COLO668 (cell line): ENCODE measurements around the gene TEAD4.

Experiments used
- DNase-seq: peaks from one replicate; lab custom pipeline; 2025; ENCODE audit not compliant: unreplicated experiment; lab: John Stamatoyannopoulos, UW

TEAD4 gene

DNA sequence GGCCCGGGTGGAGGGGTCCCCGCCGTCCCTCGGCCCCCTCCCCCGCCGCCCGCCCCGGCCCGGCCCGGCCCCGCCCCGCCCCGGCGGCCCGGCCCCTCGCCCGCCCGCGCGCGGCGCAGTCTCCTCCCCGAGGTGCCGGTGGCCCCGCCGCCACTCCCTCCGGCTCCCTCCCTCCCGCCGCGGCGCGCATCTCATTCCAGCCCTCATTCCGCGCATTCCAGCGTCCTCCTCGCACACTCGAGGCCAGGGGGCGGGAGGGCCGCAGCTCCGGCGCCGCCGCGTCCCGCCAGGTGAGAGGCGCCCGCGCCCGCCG, at the start of gene TEAD4:
TEAD4 (plus strand) TSS at position 206 of the 313 bp plus-strand sequence.
- DNase-seq: peak; percentile 75

DNA sequence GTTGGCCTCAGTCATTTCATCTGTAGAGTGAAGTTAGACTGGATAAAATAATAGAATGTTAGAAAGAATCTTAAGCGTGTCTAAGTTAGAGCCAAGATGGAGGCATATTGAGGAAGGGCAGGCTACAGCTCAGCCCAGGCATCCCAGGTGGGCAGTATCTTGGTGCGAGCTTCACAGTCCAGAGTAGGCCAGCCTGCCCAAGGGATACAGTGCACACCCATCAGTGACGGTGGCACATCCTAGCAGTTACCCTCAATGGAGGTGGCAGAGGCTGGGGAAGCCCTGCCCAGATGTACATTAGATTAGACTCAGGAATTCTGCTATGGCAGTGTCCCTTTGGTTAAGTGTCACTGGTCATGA, 47.0 kb upstream of the TEAD4 start:
- no peak for DNase-seq

DNA sequence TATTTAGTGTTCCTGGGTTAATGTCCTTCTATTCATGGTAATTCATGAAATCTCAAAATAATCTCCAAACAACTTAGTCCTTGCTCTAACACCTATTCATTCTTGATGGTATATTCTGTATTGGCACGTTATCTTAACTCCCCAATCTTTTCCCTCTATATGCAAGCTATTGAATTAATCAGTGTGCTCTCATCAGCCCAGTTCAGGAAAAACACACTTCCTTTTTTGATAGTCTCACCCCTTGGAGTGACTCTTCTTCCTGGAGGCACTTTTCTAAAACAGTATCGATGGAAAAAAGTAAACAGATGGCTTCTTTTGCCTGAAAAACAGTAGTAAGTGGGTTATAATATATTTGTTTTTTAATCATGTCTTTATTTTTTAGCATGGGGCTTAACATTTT, 39.9 kb upstream of the TEAD4 start:
- DNase-seq: no peak

DNA sequence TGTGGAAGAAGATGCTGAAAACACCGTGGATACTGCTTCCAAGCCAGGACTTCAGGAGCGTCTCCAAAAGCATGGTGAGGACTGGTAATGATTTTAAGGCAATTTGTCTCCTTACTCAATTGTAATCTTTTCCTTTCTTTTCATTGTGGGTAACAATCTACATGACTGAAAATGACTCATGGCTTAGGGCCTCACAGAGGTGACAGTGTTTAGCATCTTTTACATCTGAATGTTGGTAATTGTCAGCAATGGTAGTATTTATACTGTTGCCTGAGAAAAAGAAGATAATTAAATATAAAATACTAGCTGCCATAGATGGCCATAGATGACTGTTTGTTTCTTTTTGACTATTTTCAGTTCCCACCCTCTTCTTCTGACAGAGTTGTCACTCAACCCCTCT, 36.9 kb upstream of the TEAD4 start:
- DNase-seq: no peak

DNA sequence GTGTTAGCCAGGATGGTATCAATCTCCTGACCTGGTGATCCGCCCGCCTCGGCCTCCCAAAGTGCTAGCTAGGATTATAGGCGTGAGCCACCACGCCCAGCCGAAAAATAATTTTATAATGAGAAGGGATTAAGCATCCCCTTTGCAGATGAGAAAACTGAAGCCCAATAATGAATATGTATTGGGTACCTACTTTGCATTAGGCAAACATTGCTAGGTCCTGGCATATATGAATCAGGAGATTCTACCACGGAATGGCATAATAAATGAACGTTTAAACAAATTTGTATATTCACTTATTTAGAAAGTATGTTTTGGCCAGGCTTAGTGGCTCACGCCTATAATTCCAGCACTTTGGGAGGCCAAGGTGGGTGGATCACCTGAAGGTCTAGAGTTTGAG, 36.1 kb upstream of the TEAD4 start:
- DNase-seq: no peak

DNA sequence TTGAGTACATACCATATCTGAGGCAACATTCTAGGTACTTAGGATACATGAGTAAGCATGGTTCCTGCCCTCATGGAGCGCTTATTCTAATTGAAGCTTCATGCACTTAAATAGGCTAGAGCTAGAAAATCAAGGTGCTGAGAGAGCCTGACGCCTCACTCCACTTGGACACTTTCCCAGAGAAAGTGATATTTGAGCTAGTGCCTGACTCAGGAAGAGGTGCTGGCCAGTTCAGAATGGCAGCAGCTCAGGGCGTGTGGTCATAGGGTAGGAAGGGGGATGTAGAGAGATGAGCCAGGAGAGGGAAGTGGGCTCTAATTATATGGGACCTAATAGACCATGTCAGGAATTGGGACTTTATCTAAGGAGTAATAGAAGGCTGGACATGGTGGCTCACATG, 35.2 kb upstream of the TEAD4 start:
- DNase-seq: no peak

DNA sequence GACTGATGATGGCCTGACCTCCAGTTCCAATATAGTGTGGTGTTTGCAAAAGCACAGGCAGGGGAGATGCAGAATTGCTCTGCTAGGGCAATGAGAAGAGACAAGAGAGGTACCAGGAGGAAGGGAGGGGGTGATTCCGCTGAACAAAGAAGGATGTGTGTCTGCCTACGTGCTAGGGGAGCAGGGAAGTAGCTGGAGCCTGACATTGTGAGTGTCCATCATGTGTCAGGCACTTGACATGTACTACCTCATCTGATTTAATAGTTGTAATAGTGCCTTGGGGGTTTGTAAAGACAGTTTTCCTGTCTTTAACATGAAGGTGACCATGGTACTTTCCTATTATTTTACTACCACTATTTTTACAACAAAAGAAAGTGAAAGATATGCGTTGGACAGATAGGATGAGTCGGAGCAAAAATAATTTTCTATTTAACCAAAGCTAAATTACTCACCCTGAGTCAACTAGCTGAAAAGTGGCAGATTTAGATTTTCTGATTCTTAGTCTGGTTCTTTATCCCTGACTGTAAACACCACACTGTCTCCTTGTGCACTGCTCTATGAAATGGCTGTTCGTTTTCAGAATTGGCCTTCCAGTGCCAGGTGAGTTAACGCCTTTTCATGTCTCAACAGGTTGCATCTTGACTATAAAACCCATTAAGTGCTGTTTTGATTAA, 33.7 kb upstream of the TEAD4 start:
- no peak for DNase-seq

DNA sequence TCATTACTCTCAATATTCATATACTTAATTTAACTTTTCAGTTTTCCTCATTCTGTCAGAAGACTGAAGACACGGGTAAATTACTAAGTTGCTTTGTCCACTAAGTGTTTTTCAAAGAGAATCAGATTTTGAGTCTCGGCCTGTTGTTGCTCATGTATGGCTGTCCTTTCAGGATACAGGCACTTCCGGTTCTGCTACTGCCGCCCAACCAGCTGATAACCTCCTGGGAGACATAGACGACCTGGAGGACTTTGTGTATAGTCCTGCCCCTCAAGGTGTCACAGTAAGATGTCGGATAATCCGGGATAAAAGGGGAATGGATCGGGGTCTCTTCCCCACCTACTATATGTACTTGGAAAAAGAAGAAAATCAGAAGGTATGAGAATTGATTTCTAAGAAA, 28.3 kb upstream of the TEAD4 start:
- no peak for DNase-seq

DNA sequence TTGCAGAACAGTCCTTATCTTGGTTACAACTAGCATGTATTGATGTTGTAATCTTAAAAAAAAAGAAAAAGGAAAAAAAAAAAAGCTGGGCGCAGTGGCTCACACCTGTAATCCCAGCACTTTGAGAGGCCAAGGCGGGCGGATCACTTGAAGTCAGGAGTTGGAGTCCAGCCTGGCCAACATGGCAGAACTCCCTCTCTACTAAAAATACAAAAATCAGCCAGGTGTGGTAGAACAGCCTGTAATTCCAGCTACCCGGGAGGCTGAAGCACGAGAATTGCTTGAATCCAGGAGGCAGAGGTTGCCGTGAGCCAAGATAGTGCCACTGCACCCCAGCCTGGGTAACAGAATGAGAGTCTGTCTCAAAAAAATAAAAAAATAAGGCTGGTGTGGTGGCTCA, 25.6 kb upstream of the TEAD4 start:
- DNase-seq: no peak

DNA sequence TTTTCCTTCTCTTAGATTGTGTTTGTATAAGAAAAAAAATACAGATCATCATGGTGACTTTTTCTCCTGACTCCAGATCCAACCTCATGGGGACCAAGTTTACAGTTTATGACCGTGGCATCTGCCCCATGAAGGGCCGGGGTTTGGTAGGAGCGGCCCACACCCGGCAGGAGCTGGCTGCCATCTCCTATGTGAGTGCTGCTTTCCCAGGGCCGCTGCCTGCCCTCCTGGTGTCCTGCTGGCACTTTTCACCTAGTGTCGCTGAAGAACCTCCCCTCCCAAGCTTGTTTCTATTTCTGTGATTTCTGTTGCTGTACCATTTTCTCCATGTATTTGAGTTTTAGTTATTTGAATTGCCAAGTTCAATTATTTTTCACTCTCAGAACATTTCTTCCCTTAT, 24.8 kb upstream of the TEAD4 start:
- no peak for DNase-seq

DNA sequence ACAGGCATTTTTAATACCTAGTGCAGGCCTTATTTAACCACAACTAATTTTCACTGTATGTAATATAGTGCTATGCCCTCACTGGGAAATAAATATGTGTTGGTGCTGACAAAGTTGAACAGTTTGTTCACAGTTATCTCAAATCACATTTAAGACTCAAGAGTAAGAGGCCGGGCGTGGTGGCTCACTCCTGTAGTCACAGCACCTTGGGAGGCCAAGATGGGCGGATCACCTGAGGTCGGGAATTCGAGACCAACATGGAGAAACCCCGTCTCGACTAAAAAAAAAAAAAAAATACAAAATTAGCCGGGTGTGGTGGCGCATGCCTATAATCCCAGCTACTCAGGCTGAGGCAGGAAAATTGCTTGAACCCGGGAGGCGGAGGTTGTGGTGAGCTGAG, 22.9 kb upstream of the TEAD4 start:
- no peak for DNase-seq

DNA sequence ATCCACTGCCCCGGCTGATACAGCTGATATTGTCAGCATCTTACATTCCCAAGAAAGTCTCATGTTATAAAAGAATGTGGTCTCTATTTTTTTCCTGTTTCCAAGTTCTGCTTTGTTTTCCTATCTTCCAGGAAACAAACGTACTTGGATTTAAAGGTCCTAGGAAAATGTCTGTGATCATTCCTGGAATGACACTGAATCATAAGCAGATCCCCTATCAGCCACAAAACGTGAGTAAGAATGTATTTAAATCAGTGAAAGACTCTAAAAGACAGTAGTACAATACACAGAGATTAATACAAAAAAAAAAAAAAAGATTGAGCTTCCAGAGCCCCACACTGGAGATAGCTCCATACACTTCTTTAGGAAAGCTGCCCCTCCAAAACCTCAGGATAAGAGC, 21.7 kb upstream of the TEAD4 start:
- DNase-seq: no peak

DNA sequence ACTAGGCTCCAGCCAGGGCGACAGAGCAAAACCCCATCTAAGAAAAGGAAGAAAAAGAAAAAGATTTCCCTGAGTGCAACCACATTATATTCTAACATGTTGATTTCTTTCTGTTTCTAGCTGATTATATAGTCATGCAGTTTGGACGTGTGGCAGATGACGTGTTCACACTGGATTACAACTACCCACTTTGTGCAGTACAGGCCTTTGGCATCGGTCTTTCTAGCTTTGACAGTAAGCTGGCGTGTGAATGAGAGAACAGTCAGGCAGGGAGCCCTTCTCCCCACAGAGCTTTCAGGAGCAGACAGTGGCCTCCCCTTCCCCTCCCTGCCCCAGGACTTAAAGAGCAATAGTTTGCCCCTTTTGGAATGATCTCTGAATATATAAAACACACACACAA, 20.0 kb upstream of the TEAD4 start:
- DNase-seq: no peak

DNA sequence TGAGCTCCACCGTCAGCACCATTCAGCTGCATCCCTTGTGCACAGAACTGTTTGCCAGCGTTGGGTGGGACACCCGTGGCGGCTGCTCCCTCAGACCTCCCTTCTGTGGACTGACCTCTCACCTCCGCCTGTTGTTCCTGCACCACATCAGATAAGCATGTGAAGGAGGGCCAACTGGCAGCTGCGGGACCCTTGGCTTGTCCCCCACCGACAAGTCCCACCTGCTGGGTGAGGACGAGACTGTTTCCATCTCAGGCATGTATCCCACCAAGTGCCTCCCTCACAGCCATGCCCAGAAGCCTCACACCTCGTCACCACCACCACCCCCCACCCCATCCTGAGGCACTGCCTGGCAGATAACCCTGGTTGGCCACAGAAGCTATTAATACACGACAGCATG, 18.6 kb upstream of the TEAD4 start:
- DNase-seq: no peak

DNA sequence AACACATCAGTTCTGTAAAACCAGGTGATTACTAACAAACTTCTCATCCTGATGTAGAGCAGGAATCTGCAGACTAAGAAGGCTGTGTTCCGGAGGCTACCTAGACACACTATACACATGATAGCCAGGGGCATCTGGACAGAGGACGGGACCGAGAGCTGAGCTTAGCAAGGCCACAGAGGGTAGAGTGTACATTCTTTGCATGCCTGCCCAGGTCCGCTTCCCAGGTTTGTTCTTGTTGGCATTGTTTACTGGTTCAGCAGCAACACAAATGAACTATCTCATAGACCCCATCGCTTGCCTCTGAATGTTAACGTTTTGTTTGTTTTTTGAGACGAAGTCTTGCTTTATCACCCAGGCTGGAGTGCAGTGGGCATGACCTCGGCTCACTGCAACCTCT, 17.7 kb upstream of the TEAD4 start:
- DNase-seq: no peak

DNA sequence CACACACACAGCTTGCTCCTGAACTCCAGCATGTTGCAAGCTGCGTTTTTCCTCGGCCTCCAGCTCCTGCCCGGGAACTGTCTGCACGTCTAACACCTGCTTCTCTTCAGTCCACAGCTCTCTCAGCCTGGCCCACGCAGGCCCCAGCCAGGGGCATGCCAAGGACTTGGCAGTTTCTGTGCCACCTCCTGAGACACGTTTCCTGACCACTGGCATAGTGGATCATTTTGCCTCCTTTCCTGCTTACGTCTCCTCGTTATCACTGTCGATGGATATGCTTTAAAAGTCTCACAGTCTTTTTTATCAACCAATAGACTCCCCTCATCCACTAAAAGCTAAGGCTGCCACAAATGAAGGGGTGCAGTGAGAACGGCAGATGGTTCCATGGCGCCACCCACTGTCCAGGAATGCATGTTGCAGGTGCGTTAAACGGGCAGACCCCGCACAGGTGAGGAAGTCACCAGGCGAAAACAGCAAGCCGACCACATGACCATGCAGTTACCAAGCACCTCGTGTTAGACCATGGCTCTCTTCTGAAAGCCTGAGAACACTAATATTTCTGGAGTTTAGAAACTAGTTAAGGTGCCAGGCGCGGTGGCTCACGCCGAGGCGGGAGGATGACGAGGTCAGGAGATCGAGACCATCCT, 14.7 kb upstream of the TEAD4 start:
- DNase-seq: peak; percentile 34

DNA sequence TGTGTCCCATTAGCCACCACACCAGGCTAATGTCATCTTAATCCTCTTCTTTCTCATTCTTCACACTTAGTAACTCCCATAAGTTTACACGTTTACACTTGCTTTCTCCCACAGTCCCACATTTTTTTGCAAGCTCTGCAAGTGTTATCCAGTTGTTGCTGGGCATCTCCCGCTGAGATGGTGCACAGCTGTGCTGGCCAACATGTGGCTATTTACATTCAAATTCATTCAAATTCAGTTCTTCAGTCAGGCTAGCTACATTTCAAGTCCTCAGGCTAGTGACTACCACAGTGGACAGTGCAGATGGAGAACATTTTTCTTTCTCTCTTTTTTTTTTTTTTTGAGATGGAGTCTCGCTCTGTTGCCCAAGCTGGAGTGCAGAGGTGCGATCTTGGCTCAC, 9.8 kb upstream of the TEAD4 start:
- no peak for DNase-seq

DNA sequence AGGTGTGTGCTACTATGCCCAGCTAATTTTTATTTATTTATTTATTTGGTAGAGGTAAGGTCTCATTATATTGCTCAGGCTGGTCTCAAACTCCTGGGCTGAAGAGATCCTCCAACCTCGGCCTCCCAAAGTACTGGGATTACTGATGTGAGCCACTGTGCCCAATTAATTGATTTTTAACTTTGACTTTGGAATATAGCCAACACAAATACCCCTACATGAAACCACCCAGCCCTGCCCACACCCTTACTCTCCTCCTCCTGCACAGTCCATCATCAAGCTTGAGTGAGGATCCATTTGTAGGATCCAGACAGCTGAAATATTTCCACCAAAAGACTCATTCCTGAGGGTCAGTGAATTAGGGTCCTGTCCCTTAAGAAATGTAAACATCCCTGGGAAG, 3.3 kb upstream of the TEAD4 start:
- no peak for DNase-seq

DNA sequence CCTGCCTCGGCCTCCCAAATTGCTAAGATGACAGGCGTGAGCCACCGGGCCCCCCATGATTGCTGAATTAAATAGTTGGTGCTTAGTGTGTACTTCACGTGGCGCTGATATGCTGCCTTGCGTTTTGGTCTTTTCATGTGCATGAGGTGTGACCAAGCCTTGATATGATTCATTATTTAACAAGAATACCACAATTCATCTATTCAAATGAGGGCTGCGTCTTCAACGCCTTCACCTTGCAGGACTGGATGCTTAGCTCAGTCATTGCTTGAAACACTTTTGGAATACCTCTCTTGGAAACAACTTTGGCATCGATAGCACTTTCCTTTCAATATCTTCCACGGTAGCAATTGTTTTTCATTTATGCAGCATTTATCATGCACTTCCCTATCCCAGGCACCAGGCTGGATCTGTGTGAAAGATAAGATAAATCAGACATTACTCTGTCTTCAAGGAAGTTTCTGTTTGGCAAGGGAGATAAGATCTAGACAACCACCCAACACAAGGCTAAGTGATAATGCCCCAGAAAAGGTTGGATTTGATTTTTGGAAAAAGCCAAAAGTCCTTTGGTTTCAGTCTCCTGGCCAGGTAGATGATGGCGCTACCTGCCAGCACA, 1.3 kb upstream of the TEAD4 start:
- no peak for DNase-seq

DNA sequence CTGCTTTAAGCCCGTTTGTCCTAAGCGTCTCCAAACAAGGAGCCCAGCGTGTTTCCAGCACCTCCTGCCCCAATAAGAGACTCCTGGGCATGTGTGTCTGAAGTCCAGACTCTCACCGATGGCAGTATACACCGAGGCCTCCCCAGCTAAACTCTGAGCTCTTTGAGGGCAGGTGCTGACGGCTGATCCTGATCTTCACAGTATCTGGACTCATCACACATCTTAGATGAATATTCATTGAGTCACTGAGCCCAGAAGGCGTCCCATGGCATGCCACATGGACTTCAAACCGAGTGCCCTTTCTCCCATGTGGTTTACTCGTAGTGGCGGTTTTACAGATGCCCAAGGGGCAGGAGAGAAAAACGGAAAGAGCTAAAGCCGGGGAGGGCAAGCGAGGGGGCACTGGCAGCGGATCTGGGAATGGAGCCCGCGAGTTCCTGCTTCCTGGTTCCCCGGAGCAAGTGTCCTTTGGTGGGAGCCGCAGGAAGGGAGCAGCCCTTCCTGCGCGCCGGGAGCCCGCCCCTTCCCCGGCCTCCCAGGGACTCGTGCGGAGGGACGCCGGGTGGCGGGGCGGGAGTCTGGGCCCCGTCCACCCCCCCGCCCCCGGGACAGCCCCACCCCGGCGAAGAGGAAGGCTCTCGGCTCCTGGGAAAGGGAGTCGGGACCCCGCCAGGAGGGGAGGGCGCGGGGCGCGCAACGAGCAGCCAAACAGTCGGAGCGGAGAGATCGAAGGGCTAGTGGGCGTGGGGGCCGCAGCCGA, 585 bp upstream of the TEAD4 start:
- DNase-seq: peak; percentile 78

DNA sequence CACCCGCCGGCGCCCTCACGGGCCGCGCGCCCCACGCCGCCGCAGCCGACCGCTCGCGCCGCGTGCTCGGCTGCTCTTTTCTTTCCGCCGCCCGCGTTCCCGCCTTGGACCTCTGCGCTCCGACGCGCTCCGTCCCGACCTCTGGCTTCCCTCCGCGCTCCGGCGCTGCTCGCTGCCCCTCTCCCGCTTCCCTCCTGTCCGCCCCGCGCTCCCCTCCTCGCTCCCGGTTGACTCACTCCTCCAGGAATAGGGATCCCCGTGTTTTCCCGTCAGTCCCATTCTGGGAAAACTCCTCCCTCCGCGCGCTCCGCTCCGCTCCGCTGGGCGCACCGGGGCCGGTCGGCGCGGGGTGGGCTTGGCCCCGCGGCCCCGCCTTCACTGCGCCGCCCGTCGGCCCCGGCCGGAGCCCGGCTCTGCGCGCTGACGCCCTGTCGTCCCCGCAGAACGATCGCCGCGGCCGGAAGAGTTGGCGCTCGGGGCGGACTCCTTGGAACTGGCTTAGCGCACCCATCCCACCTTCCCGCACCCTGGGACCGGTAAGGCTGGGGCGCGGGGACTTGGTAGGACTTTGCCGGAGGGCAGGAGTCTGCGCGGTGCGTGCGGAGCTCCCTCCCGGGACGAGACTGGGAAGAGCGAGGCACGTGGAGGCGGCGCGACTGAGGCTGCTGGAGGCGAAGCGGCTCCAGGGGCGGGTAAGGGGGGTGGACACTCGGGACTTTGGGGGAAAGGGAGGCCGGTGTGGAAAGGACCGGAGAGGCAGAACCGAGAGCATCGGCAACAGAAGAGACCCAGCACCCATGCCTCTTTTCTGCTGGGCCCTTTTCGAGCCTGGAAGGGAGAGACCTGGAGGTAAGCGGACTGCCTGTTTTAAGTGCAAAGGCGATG, 550 bp downstream of the TEAD4 start:
- DNase-seq: peak; percentile 75
